A549 (cell line): ENCODE results near the gene BRCA2. TPM values are rescaled to one million over a fixed set of nuclear protein-coding genes. Genes with fewer than 3 reads are reported as not detected.

Experiments used
- ATAC-seq, 2 experiments: fragments of 200-7000 bp in 1 of 2; fragments of >200 bp in 1 of 2; cut with Nextera tagmentation in 1 of 2; cut with Tn5 transposase in 1 of 2; 3 replicates each; pipeline versions ENCODE4 v1.8.0 to v1.9.1; 2018 to 2020; ENCODE audit warnings: mild to moderate bottlenecking in 1 of 2, moderate library complexity in 1 of 2
- CTCF ChIA-PET: fragments of 300-600 bp; sonication (Branson Sonifier 250); formaldehyde crosslinking; extraction: SDS; loops from one replicate; lab custom pipeline; 2021; ENCODE audit warnings: antibody characterized with exemption, inconsistent platforms; lab: Yijun Ruan, JAX
- POLR2A ChIA-PET: fragments of 350-600 bp; formaldehyde crosslinking; extraction: SDS; loops from one replicate; lab custom pipeline; 2021; ENCODE audit warnings: antibody characterized with exemption, inconsistent platforms; lab: Yijun Ruan, JAX
- DNase-seq, 2 experiments: peaks; one replicate each; pipeline versions ENCODE4 v3.0.0 to v3.0.0-alpha.2; 2011 to 2016; ENCODE audit warnings: low read depth in 1 of 2, low spot score in 1 of 2
- FAIRE-seq: peaks from 2 replicates; lab custom pipeline; 2011; peaks lifted over from hg19 to GRCh38; lab: Jason Lieb, UNC
- H3K27ac ChIP-seq, 2 experiments: fragments of >200 bp; sonication (Bioruptor Twin); formaldehyde crosslinking; 3 replicates each; pipeline ENCODE4 v1.5.1; 2016 to 2017
- H3K4me1 ChIP-seq: fragments of >200 bp; sonication (Bioruptor Twin); formaldehyde crosslinking; 3 replicates; pipeline ENCODE4 v1.6.1; 2016
- H3K4me2 ChIP-seq: fragments of >200 bp; sonication (Bioruptor Twin); formaldehyde crosslinking; 3 replicates; pipeline ENCODE4 v1.6.1; 2016
- H3K4me3 ChIP-seq: fragments of >200 bp; sonication (Bioruptor Twin); formaldehyde crosslinking; 3 replicates; pipeline ENCODE4 v1.5.1; 2016
- H3K9me3 ChIP-seq: fragments of >200 bp; sonication (Bioruptor Twin); formaldehyde crosslinking; 3 replicates; pipeline ENCODE4 v1.6.1; 2016
- BHLHE40 ChIP-seq: IDR thresholded peaks from 2 replicates; pipeline ENCODE4 v1.6.1; 2012; ENCODE audit warnings: low read depth, low read length, inconsistent platforms
- CBX2 ChIP-seq: fragments of 200-600 bp; sonication (generic); IDR thresholded peaks from 2 replicates; pipeline ENCODE4 v1.6.1; 2016; ENCODE audit warnings: low read depth, mild to moderate bottlenecking, borderline replicate concordance
- CBX8 ChIP-seq: fragments of 200-600 bp; sonication (generic); IDR thresholded peaks from 2 replicates; pipeline ENCODE4 v1.6.1; 2016
- EHMT2 ChIP-seq: fragments of 200-600 bp; sonication (generic); IDR thresholded peaks from 2 replicates; pipeline ENCODE4 v1.6.1; 2016; ENCODE audit warnings: antibody characterized with exemption, low read depth, mild to moderate bottlenecking, moderate library complexity
- EP300 ChIP-seq, 2 experiments: fragments of >200 bp; sonication (Bioruptor Twin); formaldehyde crosslinking; IDR thresholded peaks; 2 replicates in 1 of 2; 3 replicates in 1 of 2; pipeline ENCODE4 v1.6.1; 2016 to 2017
- FOXS1 ChIP-seq: fragments of 250-450 bp; sonication (Bioruptor Pico); IDR thresholded peaks from 2 replicates; pipeline ENCODE4 v1.5.0; 2020; ENCODE audit warnings: mild to moderate bottlenecking, moderate library complexity
- HOXB13 ChIP-seq: fragments of 250-450 bp; sonication (Bioruptor Pico); IDR thresholded peaks from 2 replicates; pipeline ENCODE4 v1.5.0; 2020; ENCODE audit warnings: low read depth, mild to moderate bottlenecking, moderate library complexity
- HOXB5 ChIP-seq: fragments of 250-450 bp; sonication (Bioruptor Pico); IDR thresholded peaks from 2 replicates; pipeline ENCODE4 v1.5.0; 2020; ENCODE audit warnings: mild to moderate bottlenecking, moderate library complexity
- JUN ChIP-seq, 2 experiments: fragments of >200 bp; sonication (Bioruptor Twin); formaldehyde crosslinking; IDR thresholded peaks; 2 replicates in 1 of 2; 3 replicates in 1 of 2; pipeline ENCODE4 v1.6.1; 2016 to 2017
- JUNB ChIP-seq: fragments of >200 bp; sonication (Bioruptor Twin); formaldehyde crosslinking; IDR thresholded peaks from 2 replicates; pipeline ENCODE4 v1.6.1; 2016
- KDM5A ChIP-seq: fragments of 200-600 bp; sonication (generic); IDR thresholded peaks from 2 replicates; pipeline ENCODE4 v1.6.1; 2016; ENCODE audit warnings: antibody characterized with exemption, mild to moderate bottlenecking
- MAFK ChIP-seq: fragments of 450-650 bp; IDR thresholded peaks from 2 replicates; pipeline ENCODE4 v1.6.1; 2014; ENCODE audit not compliant: partially characterized antibody
- MAZ ChIP-seq: fragments of 150-350 bp; IDR thresholded peaks from 2 replicates; pipeline ENCODE4 v1.6.1; 2014; ENCODE audit warnings: antibody characterized with exemption, low read depth, low read length, borderline replicate concordance
- MYC ChIP-seq: IDR thresholded peaks from 2 replicates; pipeline ENCODE4 v1.6.1; 2012; ENCODE audit warnings: mild to moderate bottlenecking, inconsistent platforms, low read length, improper control_type of control experiment, borderline replicate concordance
- POLR2A ChIP-seq: IDR thresholded peaks from 2 replicates; pipeline ENCODE4 v1.6.1; 2012; ENCODE audit warnings: mild to moderate bottlenecking, low read length
- POLR2AphosphoS2 ChIP-seq: conservative IDR thresholded peaks from 2 replicates; pipeline ENCODE4 v1.6.1; 2012; ENCODE audit warnings: low read length, improper control_type of control experiment, inconsistent platforms
- RAD21 ChIP-seq, 2 experiments: fragments of >200 bp in 1 of 2; sonication (Bioruptor Twin) in 1 of 2; formaldehyde crosslinking in 1 of 2; IDR thresholded peaks in 1 of 2; conservative IDR thresholded peaks in 1 of 2; 2 replicates in 1 of 2; 3 replicates in 1 of 2; pipeline ENCODE4 v1.6.1; 2012 to 2018; ENCODE audit warnings: inconsistent platforms in 1 of 2
- RARB ChIP-seq: fragments of 250-450 bp; sonication (Bioruptor Pico); IDR thresholded peaks from 2 replicates; pipeline ENCODE4 v1.8.0; 2021; ENCODE audit warnings: mild to moderate bottlenecking, moderate library complexity
- RCOR1 ChIP-seq: fragments of 150-350 bp; IDR thresholded peaks from 2 replicates; pipeline ENCODE4 v1.6.1; 2014; ENCODE audit warnings: antibody characterized with exemption, low read length, low read depth
- TP53 ChIP-seq: fragments of 250-450 bp; sonication (Bioruptor Pico); IDR thresholded peaks from 2 replicates; pipeline ENCODE4 v1.5.0; 2021; ENCODE audit warnings: mild to moderate bottlenecking, moderate library complexity
- WGBS: methylation state at CpG from one replicate; pipeline ENCODE4 v1.1.6; 2017; ENCODE audit errors: missing lambda C conversion rate; 5-methylcytosine and 5-hydroxymethylcytosine counted together
- polyA plus RNA-seq, 4 experiments: library from polyadenylated mRNA; depleted of rRNA in 3 of 4; stranded (reverse); fragments of >200 nt; fragmentation: RNase III in 1 of 4; extraction: RNeasy Plus Mini Kit Qiagen cat#74134 plus additional on column Dnase treatment in 1 of 4; gene quantifications; 2 replicates in 3 of 4; 3 replicates in 1 of 4; pipeline ENCODE4 v1.2.3, GENCODE V29; 2011 to 2017
- TF ChIP-seq, protein P1 (sequence below): fragments of 250-450 bp; sonication (Bioruptor Pico); IDR thresholded peaks from 2 replicates; pipeline ENCODE4 v1.5.0; 2021; ENCODE audit warnings: mild to moderate bottlenecking, moderate library complexity, borderline replicate concordance

The BRCA2 gene
- polyA plus RNA-seq, 2 of the 4 experiments (the other 2 are of a cell fraction) = 2.6 to 4.6 TPM

DNA sequence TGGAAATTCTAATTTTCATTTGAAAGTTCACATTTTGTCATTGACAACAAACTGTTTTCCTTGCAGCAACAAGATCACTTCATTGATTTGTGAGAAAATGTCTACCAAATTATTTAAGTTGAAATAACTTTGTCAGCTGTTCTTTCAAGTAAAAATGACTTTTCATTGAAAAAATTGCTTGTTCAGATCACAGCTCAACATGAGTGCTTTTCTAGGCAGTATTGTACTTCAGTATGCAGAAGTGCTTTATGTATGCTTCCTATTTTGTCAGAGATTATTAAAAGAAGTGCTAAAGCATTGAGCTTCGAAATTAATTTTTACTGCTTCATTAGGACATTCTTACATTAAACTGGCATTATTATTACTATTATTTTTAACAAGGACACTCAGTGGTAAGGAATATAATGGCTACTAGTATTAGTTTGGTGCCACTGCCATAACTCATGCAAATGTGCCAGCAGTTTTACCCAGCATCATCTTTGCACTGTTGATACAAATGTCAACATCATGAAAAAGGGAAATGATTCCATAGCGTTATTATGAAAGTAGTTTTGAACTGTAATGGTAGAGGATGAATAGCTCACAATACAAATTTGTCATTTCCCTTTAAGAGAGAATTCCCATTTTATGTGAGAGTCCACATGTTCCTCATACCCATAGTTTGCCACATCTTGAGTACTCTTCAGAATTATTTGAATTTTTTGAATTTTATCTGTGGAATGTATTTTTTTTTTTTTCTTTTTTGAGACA is 2.6 kb downstream of the BRCA2 start (continued):
- TF ChIP-seq, protein P1, sequence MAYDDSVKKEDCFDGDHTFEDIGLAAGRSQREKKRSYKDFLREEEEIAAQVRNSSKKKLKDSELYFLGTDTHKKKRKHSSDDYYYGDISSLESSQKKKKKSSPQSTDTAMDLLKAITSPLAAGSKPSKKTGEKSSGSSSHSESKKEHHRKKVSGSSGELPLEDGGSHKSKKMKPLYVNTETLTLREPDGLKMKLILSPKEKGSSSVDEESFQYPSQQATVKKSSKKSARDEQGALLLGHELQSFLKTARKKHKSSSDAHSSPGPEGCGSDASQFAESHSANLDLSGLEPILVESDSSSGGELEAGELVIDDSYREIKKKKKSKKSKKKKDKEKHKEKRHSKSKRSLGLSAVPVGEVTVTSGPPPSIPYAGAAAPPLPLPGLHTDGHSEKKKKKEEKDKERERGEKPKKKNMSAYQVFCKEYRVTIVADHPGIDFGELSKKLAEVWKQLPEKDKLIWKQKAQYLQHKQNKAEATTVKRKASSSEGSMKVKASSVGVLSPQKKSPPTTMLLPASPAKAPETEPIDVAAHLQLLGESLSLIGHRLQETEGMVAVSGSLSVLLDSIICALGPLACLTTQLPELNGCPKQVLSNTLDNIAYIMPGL = no peak
- TF ChIP-seq BHLHE40 (no peak), HOXB13 (no peak), RARB (CRISPR knock-in tag) (no peak), RAD21 (conservative IDR thresholded peaks at IDR 0.05 in 1 of 2, IDR thresholded peaks at IDR 0.05 in 1 of 2) (no peak), CBX8 (no peak), POLR2AphosphoS2 (no peak), EHMT2 (no peak), POLR2A (no peak), JUNB (no peak)

DNA sequence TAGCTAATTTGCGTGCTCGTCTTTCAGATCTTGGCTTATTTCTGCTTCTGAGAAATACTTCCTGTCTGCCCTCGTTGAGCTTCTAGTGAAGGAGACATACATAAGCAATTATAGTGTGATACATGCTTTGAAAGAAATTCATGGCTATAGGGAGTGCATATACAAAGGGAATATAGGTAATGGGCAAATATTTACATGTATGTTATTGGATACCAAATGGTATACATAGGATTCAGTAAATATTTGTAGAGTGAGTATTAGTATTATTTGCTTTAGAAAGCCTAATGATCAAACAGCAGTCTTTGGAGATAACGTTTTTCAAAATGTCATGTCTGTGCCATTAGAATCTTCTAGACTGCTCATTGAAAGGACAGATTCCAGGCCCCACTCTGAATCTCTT is 5.2 kb downstream of the BRCA2 start:
- 81% methylated on average over 4 of the region's 4 CpGs for WGBS
- TF ChIP-seq HOXB5 (CRISPR knock-in tag) (no peak), RAD21 (conservative IDR thresholded peaks at IDR 0.05 in 1 of 2, IDR thresholded peaks at IDR 0.05 in 1 of 2) (no peak), JUN (IDR thresholded peaks at IDR 0.05) (no peak), CBX2 (no peak), MAFK (no peak)
- 0 out of 3 replicates have a peak, but pooled peaks cover 3% of the 10 kb centered on the region for H3K4me1 ChIP-seq
- FAIRE-seq = no peak
- POLR2A ChIA-PET = no interaction called here
- CTCF ChIA-PET = no interaction called here
- H3K27ac ChIP-seq = no peak overlapping the region
- H3K4me3 ChIP-seq = no peak overlapping the region
- H3K4me2 ChIP-seq = no peak overlapping the region
- no peaks in the 10 kb centered on the region for H3K9me3 ChIP-seq
- no peak for DNase-seq
- ATAC-seq = no peak

- Histone ChIP-seq H3K27ac (no peak overlapping the region), H3K4me3 (no peak overlapping the region), H3K9me3 (no peaks in the 10 kb centered on the region), H3K4me2 (no peak overlapping the region), H3K4me1 (no peaks in the 10 kb centered on the region)
- no peak for DNase-seq
- no peak for ATAC-seq
- FAIRE-seq = no peak
- CTCF ChIA-PET = no interaction called here
- POLR2A ChIA-PET = interaction anchor here (1.0 kb wide), 1 partner anchor 9 kb away, joined by 3 read pairs; the partner anchor contains the start of genes BRCA2 and ZAR1L
- no peak for TF ChIP-seq MAZ
These were observed 8.6 kb downstream of the BRCA2 start for GRCh38 chr13:32323912-32324311.

DNA sequence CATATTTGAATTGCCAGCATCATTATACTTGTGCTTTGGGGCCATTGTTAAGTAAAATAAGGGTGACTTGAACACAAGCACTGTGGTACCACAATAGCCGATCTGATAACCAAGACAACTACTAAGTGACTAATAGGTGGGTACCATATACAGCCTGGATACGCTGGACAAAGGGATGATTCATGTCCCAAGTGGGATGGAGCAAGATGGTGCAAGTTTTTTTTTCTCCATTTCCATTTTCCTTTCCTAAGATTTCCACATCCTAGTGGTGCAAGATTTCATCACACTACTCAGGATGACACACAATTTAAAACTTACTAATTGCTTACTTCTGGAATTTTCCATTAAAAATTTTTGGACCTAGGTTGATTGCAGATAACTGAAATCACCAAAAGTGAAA is 15.1 kb downstream of the BRCA2 start:
- ATAC-seq = no peak

More for the DNA sequence above, 15.1 kb downstream of the BRCA2 start:
- WGBS = 93% methylated on average over 2 of the region's 2 CpGs
- ChIA-PET CTCF (interaction anchor here (0.9 kb wide), 1 partner anchor 15 kb away, joined by 6 read pairs; the partner anchor contains the start of gene BRCA2), POLR2A (no interaction called here)
- Histone ChIP-seq H3K9me3 (no peaks in the 10 kb centered on the region; the same call in 2 of the 3 replicates), H3K4me2 (no peak overlapping the region), H3K4me1 (no peaks in the 10 kb centered on the region), H3K4me3 (no peak overlapping the region), H3K27ac (no peak overlapping the region)
- DNase-seq = no peak
- no peak for FAIRE-seq
- TF ChIP-seq TP53 (CRISPR knock-in tag) (no peak), RAD21 (conservative IDR thresholded peaks at IDR 0.05 in 1 of 2, IDR thresholded peaks at IDR 0.05 in 1 of 2) (no peak), HOXB5 (CRISPR knock-in tag) (no peak), MYC (no peak), POLR2A (no peak), FOXS1 (no peak), RCOR1 (no peak), KDM5A (no peak), JUNB (no peak), EP300 (IDR thresholded peaks at IDR 0.05) (no peak)
